Neural progenitor cell (in vitro differentiated cells): ENCODE data around the gene SDHAF2.

Experiments
- EZH2 ChIP-seq: fragments of 200-600 bp; sonication (generic); IDR thresholded peaks from 2 replicates; pipeline ENCODE4 v1.6.1; 2017; ENCODE audit warnings: antibody characterized with exemption, mild to moderate bottlenecking, moderate library complexity
- EZH2phosphoT487 ChIP-seq: fragments of 200-600 bp; sonication (generic); IDR thresholded peaks from 2 replicates; pipeline ENCODE4 v1.6.1; 2017; ENCODE audit warnings: antibody characterized with exemption
- TF ChIP-seq, protein P1 (sequence below): fragments of 200-600 bp; sonication (generic); IDR thresholded peaks from 2 replicates; pipeline ENCODE4 v1.5.1; 2017; ENCODE audit warnings: antibody characterized with exemption, mild to moderate bottlenecking

GRCh38 chr11:61452825-61453224 is 22.9 kb downstream of the SDHAF2 start:
- TF ChIP-seq, protein P1, sequence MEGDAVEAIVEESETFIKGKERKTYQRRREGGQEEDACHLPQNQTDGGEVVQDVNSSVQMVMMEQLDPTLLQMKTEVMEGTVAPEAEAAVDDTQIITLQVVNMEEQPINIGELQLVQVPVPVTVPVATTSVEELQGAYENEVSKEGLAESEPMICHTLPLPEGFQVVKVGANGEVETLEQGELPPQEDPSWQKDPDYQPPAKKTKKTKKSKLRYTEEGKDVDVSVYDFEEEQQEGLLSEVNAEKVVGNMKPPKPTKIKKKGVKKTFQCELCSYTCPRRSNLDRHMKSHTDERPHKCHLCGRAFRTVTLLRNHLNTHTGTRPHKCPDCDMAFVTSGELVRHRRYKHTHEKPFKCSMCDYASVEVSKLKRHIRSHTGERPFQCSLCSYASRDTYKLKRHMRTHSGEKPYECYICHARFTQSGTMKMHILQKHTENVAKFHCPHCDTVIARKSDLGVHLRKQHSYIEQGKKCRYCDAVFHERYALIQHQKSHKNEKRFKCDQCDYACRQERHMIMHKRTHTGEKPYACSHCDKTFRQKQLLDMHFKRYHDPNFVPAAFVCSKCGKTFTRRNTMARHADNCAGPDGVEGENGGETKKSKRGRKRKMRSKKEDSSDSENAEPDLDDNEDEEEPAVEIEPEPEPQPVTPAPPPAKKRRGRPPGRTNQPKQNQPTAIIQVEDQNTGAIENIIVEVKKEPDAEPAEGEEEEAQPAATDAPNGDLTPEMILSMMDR, result no peak
- TF ChIP-seq EZH2, result no peak
- TF ChIP-seq EZH2phosphoT487, result no peak
